ENCODE results near the gene SH3BP4. TPM values are rescaled to one million over a fixed set of nuclear protein-coding genes. Genes with fewer than 3 reads are reported as not detected.

Gene SH3BP4
- total RNA-seq, 1 donor from 2014 or later, result 9.6 TPM

DNA sequence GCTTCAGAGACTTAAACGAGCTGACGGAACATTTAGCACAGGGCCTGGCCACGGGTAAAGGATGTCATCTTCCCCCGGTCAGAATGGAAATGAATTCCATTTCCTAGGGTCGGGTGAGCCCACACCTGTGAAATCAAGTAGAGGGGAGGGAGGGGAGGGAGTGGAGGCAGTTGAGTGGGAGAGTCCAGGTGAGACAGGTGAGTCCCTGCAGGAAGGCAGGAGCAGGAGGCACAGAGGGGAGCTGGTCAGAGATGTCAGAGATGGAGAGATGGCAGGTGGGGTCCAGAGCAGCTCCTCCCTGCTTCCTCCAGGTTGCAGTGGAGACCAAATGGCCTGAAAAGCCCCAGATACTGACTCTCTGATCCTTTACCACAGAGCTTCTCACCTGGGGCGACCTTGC is 55.2 kb downstream of the SH3BP4 start:
- intact Hi-C loops (cut with micrococcal nuclease), result no loop called here
- Histone ChIP-seq H3K27ac (replicated peaks) (no peak overlapping the region), H3K36me3 (no peaks in the 10 kb centered on the region), H3K9me3 (replicated peaks) (no peaks in the 10 kb centered on the region), H3K4me1 (peaks cover 56% of the 10 kb centered on the region), H3K27me3 (ENCODE audit: low read depth) (no peaks in the 10 kb centered on the region), H3K4me3 (no peak overlapping the region)
- no peak for DNase-seq
- no peak for TF ChIP-seq CTCF (IDR thresholded peaks at IDR 0.05; ENCODE audit: borderline replicate concordance)

- Histone ChIP-seq H3K36me3 (no peaks in the 10 kb centered on the region), H3K4me3 (no peak overlapping the region), H3K4me1 (peaks cover 62% of the 10 kb centered on the region), H3K27me3 (ENCODE audit: low read depth) (no peaks in the 10 kb centered on the region), H3K9me3 (replicated peaks) (no peaks in the 10 kb centered on the region), H3K27ac (replicated peaks) (no peak overlapping the region)
- no peak for DNase-seq
- intact Hi-C loops (cut with micrococcal nuclease), result no loop called here
- no peak for TF ChIP-seq CTCF (IDR thresholded peaks at IDR 0.05; ENCODE audit: borderline replicate concordance)
These were observed 56.0 kb downstream of the SH3BP4 start for GRCh38 chr2:235007664-235008457.

DNA sequence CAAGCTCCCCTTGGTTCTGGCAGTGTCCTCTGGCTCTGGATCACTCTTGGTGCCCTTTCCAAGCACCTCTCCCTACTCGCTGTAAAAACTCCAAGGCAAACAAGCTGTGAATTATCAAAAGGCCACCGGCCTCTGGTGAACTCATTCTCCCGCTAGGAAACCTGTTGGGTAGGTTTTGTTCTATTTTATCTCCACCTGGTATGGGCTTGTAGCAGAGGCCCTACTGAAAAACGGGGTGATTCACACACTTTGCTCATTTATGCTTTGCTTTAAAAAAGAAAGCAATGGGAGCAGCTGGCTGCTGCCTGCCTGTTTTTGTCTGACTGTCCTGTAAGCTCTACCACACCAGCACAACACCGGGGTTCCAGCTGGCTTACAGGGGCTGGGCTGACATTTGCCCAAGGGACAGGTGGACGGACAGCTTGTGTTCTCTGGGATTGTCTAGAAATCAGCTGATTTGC is 56.8 kb downstream of the SH3BP4 start:
- Histone ChIP-seq H3K27ac (replicated peaks) (no peak overlapping the region), H3K9me3 (replicated peaks) (no peaks in the 10 kb centered on the region), H3K4me3 (no peak overlapping the region), H3K27me3 (ENCODE audit: low read depth) (no peaks in the 10 kb centered on the region), H3K4me1 (peaks cover 62% of the 10 kb centered on the region), H3K36me3 (no peaks in the 10 kb centered on the region)
- DNase-seq, result no peak
- intact Hi-C loops (cut with micrococcal nuclease), result no loop called here
- no peak for TF ChIP-seq CTCF (IDR thresholded peaks at IDR 0.05; ENCODE audit: borderline replicate concordance)

- intact Hi-C loops (cut with micrococcal nuclease), result no loop called here
- DNase-seq, result no peak
- TF ChIP-seq CTCF (IDR thresholded peaks at IDR 0.05; ENCODE audit: borderline replicate concordance), result no peak
- Histone ChIP-seq H3K36me3 (no peaks in the 10 kb centered on the region), H3K9me3 (replicated peaks) (no peaks in the 10 kb centered on the region), H3K4me1 (peaks cover 62% of the 10 kb centered on the region), H3K4me3 (no peak overlapping the region), H3K27ac (replicated peaks) (no peak overlapping the region), H3K27me3 (ENCODE audit: low read depth) (no peaks in the 10 kb centered on the region)
These were observed 57.3 kb downstream of the SH3BP4 start for GRCh38 chr2:235009081-235009480.

DNA sequence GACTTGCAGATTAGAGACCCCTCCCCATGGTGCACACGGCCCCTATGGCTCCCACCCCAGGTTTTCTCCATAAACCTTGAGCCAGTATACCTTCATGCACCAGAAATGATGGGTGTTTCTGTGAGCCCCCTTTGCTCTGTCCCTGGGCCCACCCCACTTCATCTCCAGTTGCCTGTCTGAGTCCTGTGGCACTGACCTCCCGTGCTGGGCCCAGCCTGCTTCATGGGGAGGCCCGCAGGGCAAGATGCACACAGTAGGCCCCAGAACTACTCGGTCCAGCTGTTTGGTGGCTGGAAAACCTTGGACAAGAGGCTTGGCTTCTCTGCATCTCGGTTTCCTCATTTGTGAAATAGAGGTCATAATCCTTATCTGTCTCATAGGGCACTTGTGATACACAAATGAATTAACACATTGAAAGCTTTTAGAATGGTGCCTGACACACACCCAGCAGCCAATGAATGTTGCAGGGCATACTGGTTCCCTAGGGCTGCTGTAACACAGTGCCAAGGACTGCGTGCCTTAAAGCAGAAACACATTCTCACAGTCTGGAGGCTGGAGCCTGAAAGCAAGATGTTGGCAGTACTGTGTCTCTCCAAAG is 58.4 kb downstream of the SH3BP4 start:
- intact Hi-C loops (cut with micrococcal nuclease), result no loop called here
- H3K27ac ChIP-seq (replicated peaks), result no peak overlapping the region
- peaks cover 57% of the 10 kb centered on the region for H3K4me1 ChIP-seq
- no peak for TF ChIP-seq CTCF (IDR thresholded peaks at IDR 0.05; ENCODE audit: borderline replicate concordance)
- no peak overlapping the region for H3K4me3 ChIP-seq
- peaks cover 6% of the 10 kb centered on the region for H3K9me3 ChIP-seq (replicated peaks)
- H3K27me3 ChIP-seq (ENCODE audit: low read depth), result no peaks in the 10 kb centered on the region
- H3K36me3 ChIP-seq, result no peaks in the 10 kb centered on the region
- DNase-seq, result no peak
